ENCODE data around the gene NCKAP5.
A peak's percentile ranks its signal among the peaks of the same experiment; 100 is the strongest.

The NCKAP5 gene

DNA sequence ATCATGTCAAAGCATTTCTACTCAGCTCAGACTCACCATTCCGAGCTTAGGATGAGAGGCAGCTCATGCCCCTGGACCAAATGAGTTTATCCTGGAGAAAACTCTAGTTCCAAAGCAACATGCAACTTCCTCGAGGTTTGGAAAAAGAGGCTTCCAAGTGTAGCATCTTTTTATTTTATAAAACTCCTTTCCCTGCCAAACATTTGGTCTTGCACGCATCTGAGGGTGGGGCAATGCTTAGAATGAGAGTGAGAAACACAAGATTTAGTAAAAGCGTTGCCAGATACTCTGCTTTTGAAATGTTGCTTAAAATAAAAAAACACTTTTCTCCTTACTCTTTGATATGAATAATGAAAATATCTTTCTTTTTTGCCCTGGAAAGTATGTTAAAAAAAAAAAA is 151.5 kb downstream of the NCKAP5 start:
- no CpG with 5 or more reads among the region's 4 CpGs for WGBS (ENCODE audit: extremely low coverage, insufficient coverage, low lambda C conversion rate)
- H2AK5ac ChIP-seq (ENCODE audit: low read length): no peak overlapping the region
- H3K4ac ChIP-seq (ENCODE audit: low read depth, low read length): no peak overlapping the region
- no peak overlapping the region for H3K56ac ChIP-seq (ENCODE audit: low read length)
- no peak overlapping the region for H3K9ac ChIP-seq (ENCODE audit: low read length)
- H3K4me1 ChIP-seq (ENCODE audit: control insufficient read depth, low read depth, low read length): peaks cover 6% of the 10 kb centered on the region
- H3K4me2 ChIP-seq (ENCODE audit: low read length): no peak overlapping the region
- H3K18ac ChIP-seq (ENCODE audit: low read length): no peak overlapping the region
- no peaks in the 10 kb centered on the region for H3K79me1 ChIP-seq (ENCODE audit: low read length)
- H4K8ac ChIP-seq (ENCODE audit: low read depth, low read length): no peak overlapping the region
- no peak overlapping the region for H2BK15ac ChIP-seq (replicated peaks; ENCODE audit: low read depth)
- H3K27ac ChIP-seq (ENCODE audit: low read depth, low read length): no peak overlapping the region
- no peak overlapping the region for H3K4me3 ChIP-seq (ENCODE audit: low read length)
- H3K27me3 ChIP-seq (ENCODE audit: insufficient read depth, low read length, poor library complexity): no peaks in the 10 kb centered on the region
- no peaks in the 10 kb centered on the region for H3K36me3 ChIP-seq (ENCODE audit: control insufficient read depth, insufficient read depth, low read length)
- H2BK5ac ChIP-seq (ENCODE audit: low read length): no peak overlapping the region
- DNase-seq: no peak
- H3K23ac ChIP-seq (ENCODE audit: low read length): no peak overlapping the region
- H2BK120ac ChIP-seq (ENCODE audit: low read depth, low read length): no peak overlapping the region
- H4K5ac ChIP-seq (ENCODE audit: low read length): no peak overlapping the region
- no peaks in the 10 kb centered on the region for H3K79me2 ChIP-seq (ENCODE audit: control insufficient read depth, insufficient read depth, low read length)

- Histone ChIP-seq H3K4me2 (ENCODE audit: low read length) (no peak overlapping the region), H2BK15ac (replicated peaks; ENCODE audit: low read depth) (no peak overlapping the region), H3K4ac (ENCODE audit: low read depth, low read length) (no peak overlapping the region), H3K27ac (ENCODE audit: low read depth, low read length) (no peak overlapping the region), H2BK5ac (ENCODE audit: low read length) (no peak overlapping the region), H2BK120ac (ENCODE audit: low read depth, low read length) (no peak overlapping the region), H3K4me1 (ENCODE audit: control insufficient read depth, low read depth, low read length) (peaks cover 2% of the 10 kb centered on the region), H3K9ac (ENCODE audit: low read length) (no peak overlapping the region), H3K23ac (ENCODE audit: low read length) (no peak overlapping the region), H4K5ac (ENCODE audit: low read length) (no peak overlapping the region), H3K56ac (ENCODE audit: low read length) (no peak overlapping the region), H3K79me2 (ENCODE audit: control insufficient read depth, insufficient read depth, low read length) (no peaks in the 10 kb centered on the region), H3K36me3 (ENCODE audit: control insufficient read depth, insufficient read depth, low read length) (no peaks in the 10 kb centered on the region), H3K4me3 (ENCODE audit: low read length) (no peak overlapping the region), H3K27me3 (ENCODE audit: insufficient read depth, low read length, poor library complexity) (no peaks in the 10 kb centered on the region), H3K79me1 (ENCODE audit: low read length) (no peaks in the 10 kb centered on the region), H4K8ac (ENCODE audit: low read depth, low read length) (no peak overlapping the region), H3K18ac (ENCODE audit: low read length) (no peak overlapping the region), H2AK5ac (ENCODE audit: low read length) (no peak overlapping the region)
- no peak for DNase-seq
- WGBS (ENCODE audit: extremely low coverage, insufficient coverage, low lambda C conversion rate): no CpG with 5 or more reads among the region's 2 CpGs
Measured at GRCh38 chr2:133416146-133416545, 152.1 kb downstream of the NCKAP5 start.

- H3K79me2 ChIP-seq (ENCODE audit: control insufficient read depth, insufficient read depth, low read length): no peaks in the 10 kb centered on the region
- H3K4me1 ChIP-seq (ENCODE audit: control insufficient read depth, low read depth, low read length): peaks cover 2% of the 10 kb centered on the region
- H4K5ac ChIP-seq (ENCODE audit: low read length): no peak overlapping the region
- no peak overlapping the region for H2BK5ac ChIP-seq (ENCODE audit: low read length)
- no peak overlapping the region for H3K4me2 ChIP-seq (ENCODE audit: low read length)
- H3K27ac ChIP-seq (ENCODE audit: low read depth, low read length): no peak overlapping the region
- H3K36me3 ChIP-seq (ENCODE audit: control insufficient read depth, insufficient read depth, low read length): no peaks in the 10 kb centered on the region
- H2BK120ac ChIP-seq (ENCODE audit: low read depth, low read length): no peak overlapping the region
- no peak overlapping the region for H2BK15ac ChIP-seq (replicated peaks; ENCODE audit: low read depth)
- DNase-seq: no peak
- no peaks in the 10 kb centered on the region for H3K27me3 ChIP-seq (ENCODE audit: insufficient read depth, low read length, poor library complexity)
- no peak overlapping the region for H3K9ac ChIP-seq (ENCODE audit: low read length)
- no peaks in the 10 kb centered on the region for H3K79me1 ChIP-seq (ENCODE audit: low read length)
- WGBS (ENCODE audit: extremely low coverage, insufficient coverage, low lambda C conversion rate): no CpG with 5 or more reads among the region's 3 CpGs
- H2AK5ac ChIP-seq (ENCODE audit: low read length): no peak overlapping the region
- H3K23ac ChIP-seq (ENCODE audit: low read length): no peak overlapping the region
- H3K56ac ChIP-seq (ENCODE audit: low read length): no peak overlapping the region
- H3K4me3 ChIP-seq (ENCODE audit: low read length): no peak overlapping the region
- H3K4ac ChIP-seq (ENCODE audit: low read depth, low read length): peak overlapping the region; percentile 28
- H4K8ac ChIP-seq (ENCODE audit: low read depth, low read length): no peak overlapping the region
- H3K18ac ChIP-seq (ENCODE audit: low read length): no peak overlapping the region
Measured at GRCh38 chr2:133415210-133415876, 152.9 kb downstream of the NCKAP5 start.

DNA sequence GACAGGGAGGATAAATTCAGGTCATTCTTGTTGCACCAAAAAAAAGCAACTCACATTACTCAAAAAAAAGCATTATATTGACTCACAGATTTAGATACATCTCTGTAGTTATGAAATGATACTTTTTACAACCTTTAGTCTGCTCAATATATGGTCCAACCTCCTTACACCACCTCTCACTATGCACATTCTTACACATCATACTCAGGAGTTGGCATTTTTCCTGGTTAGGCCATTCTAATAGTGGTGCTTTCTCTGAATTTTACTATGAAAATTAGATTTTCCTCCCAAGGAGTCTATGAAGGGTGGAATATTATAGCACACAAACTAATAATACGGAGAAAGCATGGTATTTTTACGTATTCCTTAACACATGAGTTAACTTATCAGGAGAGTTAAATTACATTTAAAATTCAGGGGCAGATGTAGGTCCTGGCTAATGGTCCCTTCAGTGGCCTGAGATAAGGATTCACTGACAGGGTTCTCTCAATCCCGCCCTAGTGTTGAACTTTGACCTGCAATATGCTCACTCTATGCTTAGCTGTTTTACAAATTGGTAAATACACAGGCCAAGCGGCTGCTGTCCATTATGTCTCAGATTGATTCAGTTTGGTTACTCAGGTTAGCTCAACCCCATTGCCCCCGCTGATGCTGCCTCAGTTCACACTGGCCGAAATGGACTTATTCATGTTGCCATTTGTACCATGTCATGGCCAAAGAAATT is 153.6 kb downstream of the NCKAP5 start:
- Histone ChIP-seq H3K4me1 (ENCODE audit: control insufficient read depth, low read depth, low read length) (peaks cover 2% of the 10 kb centered on the region), H2AK5ac (ENCODE audit: low read length) (no peak overlapping the region), H3K56ac (ENCODE audit: low read length) (no peak overlapping the region), H3K79me1 (ENCODE audit: low read length) (no peaks in the 10 kb centered on the region), H3K23ac (ENCODE audit: low read length) (no peak overlapping the region), H3K4me3 (ENCODE audit: low read length) (no peak overlapping the region), H2BK120ac (ENCODE audit: low read depth, low read length) (no peak overlapping the region), H3K79me2 (ENCODE audit: control insufficient read depth, insufficient read depth, low read length) (no peaks in the 10 kb centered on the region), H3K27ac (ENCODE audit: low read depth, low read length) (no peak overlapping the region), H3K36me3 (ENCODE audit: control insufficient read depth, insufficient read depth, low read length) (no peaks in the 10 kb centered on the region), H2BK15ac (replicated peaks; ENCODE audit: low read depth) (no peak overlapping the region), H3K18ac (ENCODE audit: low read length) (no peak overlapping the region), H3K4me2 (ENCODE audit: low read length) (no peak overlapping the region), H4K8ac (ENCODE audit: low read depth, low read length) (no peak overlapping the region), H4K5ac (ENCODE audit: low read length) (no peak overlapping the region), H2BK5ac (ENCODE audit: low read length) (no peak overlapping the region), H3K9ac (ENCODE audit: low read length) (no peak overlapping the region), H3K4ac (ENCODE audit: low read depth, low read length) (peak overlapping the region; percentile 28), H3K27me3 (ENCODE audit: insufficient read depth, low read length, poor library complexity) (no peaks in the 10 kb centered on the region)
- DNase-seq: no peak
- no CpG with 5 or more reads among the region's 6 CpGs for WGBS (ENCODE audit: extremely low coverage, insufficient coverage, low lambda C conversion rate)

DNA sequence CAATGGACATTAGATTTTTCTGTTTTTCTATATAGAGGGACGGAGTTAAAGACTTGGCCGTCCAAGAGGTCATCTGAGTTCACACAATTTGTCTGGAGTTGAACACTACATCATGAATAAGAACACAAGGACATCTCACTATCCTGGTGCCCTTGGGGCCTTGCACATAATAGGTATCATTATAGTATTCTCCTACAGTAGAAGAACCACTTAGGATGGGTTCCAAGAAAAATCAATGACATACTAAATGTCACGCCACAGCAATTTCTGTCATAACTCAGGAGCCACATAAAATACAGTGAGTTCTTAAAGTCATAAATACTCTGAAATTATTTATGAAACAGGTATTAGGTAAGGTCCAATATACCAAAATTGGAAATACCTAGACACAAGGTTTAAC is 154.4 kb downstream of the NCKAP5 start:
- Histone ChIP-seq H4K5ac (ENCODE audit: low read length) (no peak overlapping the region), H3K4me1 (ENCODE audit: control insufficient read depth, low read depth, low read length) (peaks cover 2% of the 10 kb centered on the region), H3K4me2 (ENCODE audit: low read length) (no peak overlapping the region), H2BK120ac (ENCODE audit: low read depth, low read length) (no peak overlapping the region), H2BK5ac (ENCODE audit: low read length) (no peak overlapping the region), H3K4me3 (ENCODE audit: low read length) (no peak overlapping the region), H2AK5ac (ENCODE audit: low read length) (no peak overlapping the region), H4K8ac (ENCODE audit: low read depth, low read length) (no peak overlapping the region), H3K27me3 (ENCODE audit: insufficient read depth, low read length, poor library complexity) (no peaks in the 10 kb centered on the region), H3K18ac (ENCODE audit: low read length) (no peak overlapping the region), H3K79me2 (ENCODE audit: control insufficient read depth, insufficient read depth, low read length) (no peaks in the 10 kb centered on the region), H2BK15ac (replicated peaks; ENCODE audit: low read depth) (no peak overlapping the region), H3K79me1 (ENCODE audit: low read length) (no peaks in the 10 kb centered on the region), H3K9ac (ENCODE audit: low read length) (no peak overlapping the region), H3K4ac (ENCODE audit: low read depth, low read length) (no peak overlapping the region), H3K36me3 (ENCODE audit: control insufficient read depth, insufficient read depth, low read length) (no peaks in the 10 kb centered on the region), H3K23ac (ENCODE audit: low read length) (no peak overlapping the region), H3K27ac (ENCODE audit: low read depth, low read length) (no peak overlapping the region), H3K56ac (ENCODE audit: low read length) (no peak overlapping the region)
- no peak for DNase-seq
- WGBS (ENCODE audit: extremely low coverage, insufficient coverage, low lambda C conversion rate): no CpG with 5 or more reads among the region's 3 CpGs

DNA sequence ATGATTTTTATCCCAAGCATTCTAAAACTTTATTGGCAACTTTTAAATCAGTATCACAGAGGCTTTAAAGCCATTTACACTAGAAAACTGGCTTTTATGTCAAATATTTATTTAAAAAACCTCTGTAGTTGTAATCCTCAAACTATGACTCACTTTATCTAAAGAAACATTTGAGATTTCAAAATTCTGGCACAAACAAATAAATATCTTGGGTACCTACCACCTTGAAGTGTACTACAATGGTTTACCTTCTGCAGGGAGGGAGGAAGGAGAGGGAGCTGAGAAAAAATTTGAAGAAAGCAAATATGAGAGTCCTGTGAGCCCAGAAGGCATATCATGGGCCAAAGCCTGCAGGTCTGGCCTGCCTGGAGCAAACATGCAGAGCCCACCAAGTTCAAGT is 155.6 kb downstream of the NCKAP5 start:
- no peak overlapping the region for H3K56ac ChIP-seq (ENCODE audit: low read length)
- no peak overlapping the region for H3K18ac ChIP-seq (ENCODE audit: low read length)
- no peak overlapping the region for H3K4me3 ChIP-seq (ENCODE audit: low read length)
- H3K9ac ChIP-seq (ENCODE audit: low read length): no peak overlapping the region
- no peak overlapping the region for H3K4me2 ChIP-seq (ENCODE audit: low read length)
- H3K27me3 ChIP-seq (ENCODE audit: insufficient read depth, low read length, poor library complexity): no peaks in the 10 kb centered on the region
- no peak overlapping the region for H3K4ac ChIP-seq (ENCODE audit: low read depth, low read length)
- DNase-seq: no peak
- H3K27ac ChIP-seq (ENCODE audit: low read depth, low read length): no peak overlapping the region
- no peak overlapping the region for H2AK5ac ChIP-seq (ENCODE audit: low read length)
- H2BK120ac ChIP-seq (ENCODE audit: low read depth, low read length): no peak overlapping the region
- H2BK15ac ChIP-seq (replicated peaks; ENCODE audit: low read depth): no peak overlapping the region
- H2BK5ac ChIP-seq (ENCODE audit: low read length): no peak overlapping the region
- no peak overlapping the region for H4K5ac ChIP-seq (ENCODE audit: low read length)
- H3K4me1 ChIP-seq (ENCODE audit: control insufficient read depth, low read depth, low read length): peaks cover 2% of the 10 kb centered on the region
- no peaks in the 10 kb centered on the region for H3K79me2 ChIP-seq (ENCODE audit: control insufficient read depth, insufficient read depth, low read length)
- H4K8ac ChIP-seq (ENCODE audit: low read depth, low read length): no peak overlapping the region
- no peak overlapping the region for H3K23ac ChIP-seq (ENCODE audit: low read length)
- no peaks in the 10 kb centered on the region for H3K36me3 ChIP-seq (ENCODE audit: control insufficient read depth, insufficient read depth, low read length)
- H3K79me1 ChIP-seq (ENCODE audit: low read length): no peaks in the 10 kb centered on the region
